Adipocyte (in vitro differentiated cells): Measurements from ENCODE around the gene ACOT12.

Experiments
- DNase-seq: peaks from one replicate; pipeline ENCODE4 v3.0.0-alpha.2; 2015; ENCODE audit warnings: low read depth
- H3K27me3 ChIP-seq: replicated peaks from 2 replicates; pipeline ENCODE4 v1.7.0; 2013; ENCODE audit warnings: mild to moderate bottlenecking, low read length, moderate library complexity; ENCODE audit not compliant: control insufficient read depth, insufficient read depth
- H3K36me3 ChIP-seq: 2 replicates; pipeline ENCODE4 v1.7.0; 2013; ENCODE audit warnings: low read length, mild to moderate bottlenecking, moderate library complexity; ENCODE audit not compliant: control insufficient read depth, insufficient read depth, severe bottlenecking
- H3K4me1 ChIP-seq: 2 replicates; pipeline ENCODE4 v1.7.0; 2013; ENCODE audit warnings: mild to moderate bottlenecking, low read length, moderate library complexity; ENCODE audit not compliant: control insufficient read depth, insufficient read depth
- H3K4me3 ChIP-seq: 2 replicates; pipeline ENCODE4 v1.7.0; 2013; ENCODE audit warnings: mild to moderate bottlenecking, low read length, moderate library complexity
- H3K9ac ChIP-seq: 2 replicates; pipeline ENCODE4 v1.7.0; 2013; ENCODE audit warnings: mild to moderate bottlenecking, low read length, moderate library complexity
- H3K9me3 ChIP-seq: 2 replicates; pipeline ENCODE4 v1.7.0; 2013; ENCODE audit warnings: mild to moderate bottlenecking, low read length, moderate library complexity; ENCODE audit not compliant: control insufficient read depth

The ACOT12 gene

GRCh38 chr5:81288021-81288433 lies 105.9 kb downstream of the ACOT12 start:
- H3K36me3 ChIP-seq = peaks cover 3% of the 10 kb centered on the region
- H3K9me3 ChIP-seq = peaks cover 4% of the 10 kb centered on the region
- H3K4me3 ChIP-seq = no peak overlapping the region
- no peaks in the 10 kb centered on the region for H3K4me1 ChIP-seq
- H3K27me3 ChIP-seq = no peaks in the 10 kb centered on the region
- no peak for DNase-seq
- no peak overlapping the region for H3K9ac ChIP-seq

- no peak overlapping the region for H3K4me3 ChIP-seq
- H3K27me3 ChIP-seq = no peaks in the 10 kb centered on the region
- no peak for DNase-seq
- no peak overlapping the region for H3K9ac ChIP-seq
- H3K9me3 ChIP-seq = no peaks in the 10 kb centered on the region
- peaks cover 3% of the 10 kb centered on the region for H3K36me3 ChIP-seq
- no peaks in the 10 kb centered on the region for H3K4me1 ChIP-seq
Observed at GRCh38 chr5:81286059-81286617, 107.8 kb downstream of the ACOT12 start.

GRCh38 chr5:81283976-81284375 lies 110.0 kb downstream of the ACOT12 start:
- Histone ChIP-seq H3K4me1 (no peaks in the 10 kb centered on the region), H3K4me3 (no peak overlapping the region), H3K9me3 (no peaks in the 10 kb centered on the region), H3K27me3 (no peaks in the 10 kb centered on the region), H3K36me3 (peaks cover 3% of the 10 kb centered on the region), H3K9ac (no peak overlapping the region)
- no peak for DNase-seq
